Measurements from ENCODE around the gene RTN4RL2. TPM values are rescaled to one million over a fixed set of nuclear protein-coding genes. Genes with fewer than 3 reads are reported as not detected.

Gene RTN4RL2
- total RNA-seq, 1 experiment from 2014 or later = 5.5 TPM

DNA sequence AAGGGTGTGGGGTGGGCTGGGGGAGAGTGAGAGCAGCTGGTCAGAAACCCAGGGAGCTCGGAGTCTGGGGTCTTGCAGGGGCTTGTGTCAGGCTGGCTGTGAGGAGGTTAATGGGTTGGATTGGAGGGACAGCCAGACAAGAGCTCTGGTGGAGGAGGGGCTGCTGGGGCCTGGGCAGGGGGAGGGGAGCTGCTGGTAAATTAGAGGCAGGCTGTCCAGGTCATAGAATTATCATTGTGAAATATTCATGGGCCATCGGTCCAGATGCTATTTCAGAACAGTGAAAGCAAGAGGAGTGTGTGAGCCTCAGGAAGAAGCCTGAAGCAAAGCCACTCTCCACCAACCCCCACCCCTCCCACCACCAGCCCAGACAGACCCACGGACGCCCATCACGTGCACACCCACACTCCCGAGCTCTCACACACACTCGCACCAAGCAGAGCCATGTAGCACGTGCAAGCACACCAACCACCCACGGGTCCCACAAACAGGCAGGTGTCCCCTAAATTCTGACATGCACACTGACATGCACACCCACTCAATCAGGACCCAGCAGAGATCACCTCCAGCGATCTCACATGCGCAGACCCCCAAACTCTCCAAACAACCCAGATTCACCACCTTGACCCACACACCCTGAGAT is 18.8 kb downstream of the RTN4RL2 start:
- ChIA-PET CTCF (interaction anchor here (0.6 to 4.8 kb wide), 2 partner anchors 14 to 63 kb away, joined by 3 to 36 read pairs; no protein-coding TSS in a partner anchor), POLR2A (no interaction called here)
- peaks cover 31% of the 10 kb centered on the region for H3K36me3 Mint-ChIP-seq (ENCODE audit: insufficient read depth, unreplicated experiment)
- no peak overlapping the region for H3K27ac Mint-ChIP-seq (ENCODE audit: unreplicated experiment)
- Histone ChIP-seq H3K27me3 (replicated peaks; ENCODE audit: control insufficient read depth, insufficient read depth, low read length) (no peaks in the 10 kb centered on the region), H3K4me1 (peaks cover 5% of the 10 kb centered on the region; the same call in 1 of the 2 replicates), H3K36me3 (ENCODE audit: control insufficient read depth, insufficient read depth, low read length) (no peaks in the 10 kb centered on the region; the same call in 1 of the 2 replicates), H3K4me3 (ENCODE audit: low read depth, low read length) (no peak overlapping the region), H3K9me3 (no peaks in the 10 kb centered on the region)
- H3K27me3 Mint-ChIP-seq (ENCODE audit: insufficient read depth, unreplicated experiment) = no peaks in the 10 kb centered on the region
- TF ChIP-seq, protein P1, sequence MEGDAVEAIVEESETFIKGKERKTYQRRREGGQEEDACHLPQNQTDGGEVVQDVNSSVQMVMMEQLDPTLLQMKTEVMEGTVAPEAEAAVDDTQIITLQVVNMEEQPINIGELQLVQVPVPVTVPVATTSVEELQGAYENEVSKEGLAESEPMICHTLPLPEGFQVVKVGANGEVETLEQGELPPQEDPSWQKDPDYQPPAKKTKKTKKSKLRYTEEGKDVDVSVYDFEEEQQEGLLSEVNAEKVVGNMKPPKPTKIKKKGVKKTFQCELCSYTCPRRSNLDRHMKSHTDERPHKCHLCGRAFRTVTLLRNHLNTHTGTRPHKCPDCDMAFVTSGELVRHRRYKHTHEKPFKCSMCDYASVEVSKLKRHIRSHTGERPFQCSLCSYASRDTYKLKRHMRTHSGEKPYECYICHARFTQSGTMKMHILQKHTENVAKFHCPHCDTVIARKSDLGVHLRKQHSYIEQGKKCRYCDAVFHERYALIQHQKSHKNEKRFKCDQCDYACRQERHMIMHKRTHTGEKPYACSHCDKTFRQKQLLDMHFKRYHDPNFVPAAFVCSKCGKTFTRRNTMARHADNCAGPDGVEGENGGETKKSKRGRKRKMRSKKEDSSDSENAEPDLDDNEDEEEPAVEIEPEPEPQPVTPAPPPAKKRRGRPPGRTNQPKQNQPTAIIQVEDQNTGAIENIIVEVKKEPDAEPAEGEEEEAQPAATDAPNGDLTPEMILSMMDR (IDR thresholded peaks at IDR 0.05; ENCODE audit: insufficient read depth in 1 of 2, low read depth in 1 of 2, low read length in 1 of 2, severe bottlenecking in 1 of 2, unreplicated experiment in 1 of 2) = no peak
- H3K9me3 Mint-ChIP-seq (ENCODE audit: unreplicated experiment) = no peaks in the 10 kb centered on the region
- DNase-seq = no peak
- no peak overlapping the region for H3K4me3 Mint-ChIP-seq (ENCODE audit: unreplicated experiment)
- intact Hi-C loops (cut with micrococcal nuclease; ENCODE audit: unreplicated experiment) = loop anchor here (5.0 kb wide), 2 partner anchors 83 to 163 kb away; no protein-coding TSS in a partner anchor
- BruUV-seq (replicated peaks) = no TSS peak
- H3K4me1 Mint-ChIP-seq (ENCODE audit: low read depth, unreplicated experiment) = peaks cover 16% of the 10 kb centered on the region

DNA sequence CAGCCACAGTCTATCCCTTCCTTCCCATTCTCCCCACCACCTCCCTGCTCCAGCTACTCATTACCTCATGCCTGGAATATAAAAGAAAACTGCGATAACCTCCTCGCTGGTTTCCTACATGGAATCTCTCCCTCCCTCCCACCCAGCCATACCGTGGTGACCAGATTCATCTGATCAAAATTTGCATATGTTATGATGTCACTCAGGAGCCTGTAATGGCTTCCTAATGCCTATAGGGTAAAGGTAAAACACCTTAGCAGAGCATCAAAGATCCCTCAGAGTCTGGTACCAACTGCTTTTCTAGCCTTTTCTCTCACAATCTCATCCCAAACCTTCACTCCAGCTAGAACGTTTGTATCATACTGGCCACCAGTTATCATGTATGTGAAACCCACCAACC is 19.6 kb downstream of the RTN4RL2 start:
- Mint-ChIP-seq H3K4me1 (ENCODE audit: low read depth, unreplicated experiment) (peaks cover 16% of the 10 kb centered on the region), H3K27me3 (ENCODE audit: insufficient read depth, unreplicated experiment) (no peaks in the 10 kb centered on the region)
- TF ChIP-seq, protein P1 (IDR thresholded peaks at IDR 0.05; ENCODE audit: insufficient read depth in 1 of 2, low read depth in 1 of 2, low read length in 1 of 2, severe bottlenecking in 1 of 2, unreplicated experiment in 1 of 2) = no peak

DNA sequence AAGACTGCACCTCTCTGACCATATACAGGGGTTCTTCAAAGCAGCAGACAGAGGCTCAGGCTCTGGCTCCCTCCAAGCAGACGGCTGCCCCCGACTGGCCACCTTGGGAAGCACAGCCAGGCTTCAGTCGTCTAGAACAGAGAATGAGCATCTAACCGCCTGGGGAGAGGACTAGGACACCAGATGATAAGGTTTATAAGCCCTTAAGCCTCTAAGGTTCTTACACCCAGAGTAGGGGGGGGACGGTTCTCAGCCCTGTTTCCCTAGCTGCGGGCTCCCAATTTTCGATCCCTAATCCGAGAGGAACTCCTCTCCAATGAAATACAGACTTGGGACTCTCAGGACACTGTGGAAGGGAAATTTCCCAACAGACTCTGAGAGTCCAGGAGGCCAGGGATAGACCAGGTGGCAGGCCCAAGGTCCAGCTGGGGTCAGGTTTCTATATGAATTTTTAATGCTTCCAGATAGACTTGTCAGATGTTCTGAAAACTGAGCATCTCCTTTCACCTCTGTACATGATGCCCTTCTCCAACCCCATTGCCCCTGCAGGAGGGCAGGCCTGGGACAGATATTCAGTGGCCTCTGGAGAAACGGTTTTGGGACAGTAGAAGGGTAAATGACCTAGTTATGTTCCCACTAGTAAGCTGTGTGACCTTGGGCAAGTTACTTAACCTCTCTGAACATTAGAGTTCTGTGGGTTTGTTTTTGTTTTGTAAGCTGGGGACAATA is 20.2 kb downstream of the RTN4RL2 start:
- Histone ChIP-seq H3K27me3 (replicated peaks; ENCODE audit: control insufficient read depth, insufficient read depth, low read length) (no peaks in the 10 kb centered on the region), H3K36me3 (ENCODE audit: control insufficient read depth, insufficient read depth, low read length) (no peaks in the 10 kb centered on the region; the same call in 1 of the 2 replicates), H3K9me3 (no peaks in the 10 kb centered on the region), H3K4me3 (ENCODE audit: low read depth, low read length) (no peak overlapping the region), H3K4me1 (peaks cover 5% of the 10 kb centered on the region; the same call in 1 of the 2 replicates)
- Mint-ChIP-seq H3K27me3 (ENCODE audit: insufficient read depth, unreplicated experiment) (no peaks in the 10 kb centered on the region), H3K36me3 (ENCODE audit: insufficient read depth, unreplicated experiment) (peaks cover 40% of the 10 kb centered on the region), H3K27ac (ENCODE audit: unreplicated experiment) (peak overlapping the region; percentile 5), H3K9me3 (ENCODE audit: unreplicated experiment) (no peaks in the 10 kb centered on the region), H3K4me1 (ENCODE audit: low read depth, unreplicated experiment) (peaks cover 16% of the 10 kb centered on the region), H3K4me3 (ENCODE audit: unreplicated experiment) (no peak overlapping the region)
- ChIA-PET CTCF (interaction anchor here (4.8 kb wide), 1 partner anchor 13 kb away, joined by 36 read pairs; no protein-coding TSS in a partner anchor), POLR2A (no interaction called here)
- no TSS peak for BruUV-seq (replicated peaks)
- TF ChIP-seq, protein P1 (IDR thresholded peaks at IDR 0.05; ENCODE audit: insufficient read depth in 1 of 2, low read depth in 1 of 2, low read length in 1 of 2, severe bottlenecking in 1 of 2, unreplicated experiment in 1 of 2) = peak; percentile 61 to 74
- intact Hi-C loops (cut with micrococcal nuclease; ENCODE audit: unreplicated experiment) = loop anchor here (1.0 kb wide), 2 partner anchors 23 to 135 kb away; no protein-coding TSS in a partner anchor
- peak; percentile 73 to 80 for DNase-seq

More for the DNA sequence above, 19.6 kb downstream of the RTN4RL2 start:
- Histone ChIP-seq H3K9me3 (no peaks in the 10 kb centered on the region), H3K36me3 (ENCODE audit: control insufficient read depth, insufficient read depth, low read length) (no peaks in the 10 kb centered on the region; the same call in 1 of the 2 replicates), H3K27me3 (replicated peaks; ENCODE audit: control insufficient read depth, insufficient read depth, low read length) (no peaks in the 10 kb centered on the region), H3K4me3 (ENCODE audit: low read depth, low read length) (no peak overlapping the region), H3K4me1 (peaks cover 5% of the 10 kb centered on the region; the same call in 1 of the 2 replicates)
- DNase-seq = no peak
- Mint-ChIP-seq H3K4me3 (ENCODE audit: unreplicated experiment) (no peak overlapping the region), H3K36me3 (ENCODE audit: insufficient read depth, unreplicated experiment) (peaks cover 36% of the 10 kb centered on the region), H3K27ac (ENCODE audit: unreplicated experiment) (peak overlapping the region; percentile 5), H3K9me3 (ENCODE audit: unreplicated experiment) (no peaks in the 10 kb centered on the region)
- no TSS peak for BruUV-seq (replicated peaks)
- intact Hi-C loops (cut with micrococcal nuclease; ENCODE audit: unreplicated experiment) = loop anchor here (1.0 to 5.0 kb wide), 4 partner anchors 23 to 162 kb away; no protein-coding TSS in a partner anchor
- CTCF ChIA-PET = interaction anchor here (0.6 to 4.8 kb wide), 2 partner anchors 14 to 134 kb away, joined by 3 to 36 read pairs; no protein-coding TSS in a partner anchor
- POLR2A ChIA-PET = no interaction called here
